HG03378 (cell line): ENCODE results near the gene SAMD8.
A peak's percentile ranks its signal among the peaks of the same experiment; 100 is the strongest.
"Not testable (repeated sequence)": the region's sequence is repeated elsewhere in the genome, so short reads cannot be mapped to it uniquely, and the experiment has no call there.

Experiments
- ATAC-seq: cut with Tn5 transposase; IDR thresholded peaks from one replicate; pipeline ENCODE4 v1.9.1; 2021; ENCODE audit warnings: mild to moderate bottlenecking, moderate library complexity; ENCODE audit not compliant: unreplicated experiment

Gene SAMD8

DNA sequence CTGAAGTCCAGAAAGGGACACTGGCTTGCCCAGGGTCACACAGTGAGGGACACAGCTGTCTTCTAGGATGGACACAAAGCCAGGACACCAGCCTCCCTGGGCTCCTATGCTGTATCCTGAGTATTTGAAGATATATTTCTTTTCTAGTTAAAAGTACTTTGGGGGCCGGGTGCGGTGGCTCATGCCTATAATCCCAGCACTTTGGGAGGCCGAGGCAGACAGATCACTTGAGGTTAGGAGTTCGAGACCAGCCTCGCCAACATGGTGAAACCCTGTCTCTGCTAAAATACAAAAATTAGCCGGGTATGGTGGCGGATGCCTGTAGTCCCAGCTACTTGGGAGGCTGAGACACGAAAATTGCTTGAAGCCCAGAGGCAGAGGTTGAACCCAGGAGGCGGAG is 4.6 kb upstream of the SAMD8 start:
- not testable (repeated sequence) for ATAC-seq

DNA sequence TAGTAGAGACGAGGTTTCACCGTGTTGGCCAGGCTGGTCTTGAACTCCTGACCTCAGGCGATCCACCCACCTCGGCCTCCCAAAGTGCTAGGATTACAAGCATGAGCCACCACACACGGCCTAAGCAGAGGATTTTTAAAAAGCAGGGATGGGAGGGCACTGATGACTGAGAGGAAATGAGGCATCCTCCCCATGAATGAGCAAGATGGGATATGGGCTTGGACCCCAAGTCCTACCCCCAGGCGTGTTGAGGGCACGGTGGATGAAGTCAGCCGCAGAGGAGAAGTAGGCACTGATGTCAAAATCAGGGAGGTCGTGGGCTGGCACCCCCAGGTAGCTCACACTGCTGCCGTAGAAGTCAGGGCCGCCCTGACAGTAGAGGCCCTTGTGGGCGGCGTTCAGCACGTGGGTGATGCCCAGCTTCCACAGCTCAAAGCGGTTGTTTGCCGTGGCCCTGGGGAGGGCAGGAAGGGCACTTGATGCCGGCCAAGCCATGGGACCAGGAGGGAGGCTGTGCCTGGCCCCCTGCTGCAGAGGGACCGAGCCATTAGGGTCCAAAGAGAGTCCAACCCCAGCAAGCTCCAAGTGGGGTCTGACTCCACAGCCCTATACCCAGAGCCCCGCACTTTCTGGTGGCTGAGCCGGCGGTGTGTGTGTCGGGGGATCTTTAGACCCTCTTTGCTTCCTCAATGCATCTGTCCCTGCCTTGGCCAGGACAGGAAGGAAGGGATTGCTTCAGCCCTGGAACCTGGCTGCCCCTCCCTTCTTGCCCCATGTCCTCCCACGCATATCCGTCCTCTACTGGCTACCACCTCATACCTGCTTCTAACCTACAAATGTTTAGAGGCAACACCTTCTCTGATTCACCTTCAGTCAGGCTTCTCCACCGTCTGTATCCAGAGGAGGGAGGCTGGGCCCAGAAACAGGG is 3.4 kb upstream of the SAMD8 start:
- ATAC-seq: no peak

- ATAC-seq: no peak
Observed at GRCh38 chr10:75108684-75109458, 2.6 kb upstream of the SAMD8 start.

DNA sequence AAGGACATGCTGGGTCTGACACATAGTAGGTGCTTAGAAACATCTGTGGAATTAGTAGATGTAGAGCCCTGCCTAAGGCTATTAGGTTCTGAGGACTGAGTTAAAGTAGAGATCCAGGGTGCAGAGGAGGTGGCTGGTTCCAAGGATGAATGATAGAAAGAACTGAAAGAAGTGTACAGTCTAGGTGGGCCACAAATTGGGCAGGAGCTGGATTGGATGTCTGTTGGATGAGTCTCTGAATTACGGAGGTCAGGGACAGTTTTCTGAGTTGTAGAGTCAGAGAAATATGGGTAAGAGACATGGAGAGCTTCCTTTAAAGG is 2.0 kb upstream of the SAMD8 start:
- no peak for ATAC-seq

GRCh38 chr10:75110006-75110632 is 1.3 kb upstream of the SAMD8 start:
- ATAC-seq: no peak

DNA sequence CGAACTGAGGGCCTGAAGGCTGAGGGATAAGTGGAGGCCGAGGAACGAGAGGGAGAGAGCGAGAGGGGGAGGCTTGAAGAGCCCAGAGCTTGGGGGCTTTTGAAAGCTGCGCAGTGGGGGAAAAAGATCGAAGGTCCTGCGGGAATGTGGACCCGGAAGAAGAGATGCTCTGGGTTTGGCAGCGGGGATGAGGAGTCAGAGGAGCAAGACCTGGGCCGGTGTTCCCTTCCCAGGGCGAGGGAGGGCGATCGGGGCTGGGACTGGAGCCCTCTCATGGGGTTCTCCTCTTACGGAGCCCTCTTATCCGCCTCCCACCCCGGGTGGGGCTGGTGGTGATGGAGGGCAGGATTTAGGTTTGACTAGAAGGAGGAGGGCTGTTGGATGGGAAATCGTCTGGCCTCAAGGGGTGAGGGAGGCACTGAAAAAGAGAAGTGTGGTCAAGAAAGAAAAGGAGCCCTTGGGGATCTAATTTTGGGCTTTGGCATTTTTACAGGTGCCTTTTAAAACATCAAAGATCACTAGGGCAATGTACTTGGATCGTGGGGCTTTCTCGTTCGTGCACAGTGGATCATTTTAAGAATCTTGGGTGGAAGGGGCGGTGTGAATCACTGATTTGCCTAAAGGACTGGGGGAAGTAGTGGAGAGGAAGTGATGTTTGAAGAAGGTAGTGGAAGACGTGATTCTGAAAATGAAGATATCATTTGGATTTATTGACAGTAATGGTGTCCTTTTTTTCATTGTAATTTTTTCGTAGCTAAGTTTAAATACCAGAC is 637 bp downstream of the SAMD8 start:
- ATAC-seq: peak; percentile 25

GRCh38 chr10:75115137-75115536 is 3.7 kb downstream of the SAMD8 start:
- no peak for ATAC-seq

- not testable (repeated sequence) for ATAC-seq
Observed at GRCh38 chr10:75116941-75117775, 5.7 kb downstream of the SAMD8 start.

- no peak for ATAC-seq
Observed at GRCh38 chr10:75117995-75118394, 6.5 kb downstream of the SAMD8 start.

- ATAC-seq: not testable (repeated sequence)
Observed at GRCh38 chr10:75119444-75120066, 8.1 kb downstream of the SAMD8 start.

GRCh38 chr10:75121322-75121721 is 9.9 kb downstream of the SAMD8 start:
- no peak for ATAC-seq

DNA sequence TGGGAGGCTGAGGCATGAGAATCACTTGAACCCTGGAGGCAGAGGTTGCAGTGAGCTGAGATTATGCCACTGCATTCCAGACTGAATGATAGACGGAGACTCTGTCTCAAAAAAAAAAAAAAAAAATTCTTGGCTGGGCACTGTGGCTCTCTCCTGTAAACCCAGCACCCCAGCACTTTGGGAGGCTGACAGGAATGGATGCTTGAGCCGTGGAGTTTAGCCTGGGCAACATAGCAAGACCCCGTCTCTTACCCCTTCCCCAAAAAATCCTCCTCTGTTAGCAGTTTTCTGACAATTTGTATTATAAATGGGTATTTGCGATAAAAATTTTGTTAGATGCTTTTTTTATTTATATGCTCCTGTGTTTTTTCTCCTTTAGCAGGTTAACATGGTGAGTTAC is 11.0 kb downstream of the SAMD8 start:
- ATAC-seq: no peak

DNA sequence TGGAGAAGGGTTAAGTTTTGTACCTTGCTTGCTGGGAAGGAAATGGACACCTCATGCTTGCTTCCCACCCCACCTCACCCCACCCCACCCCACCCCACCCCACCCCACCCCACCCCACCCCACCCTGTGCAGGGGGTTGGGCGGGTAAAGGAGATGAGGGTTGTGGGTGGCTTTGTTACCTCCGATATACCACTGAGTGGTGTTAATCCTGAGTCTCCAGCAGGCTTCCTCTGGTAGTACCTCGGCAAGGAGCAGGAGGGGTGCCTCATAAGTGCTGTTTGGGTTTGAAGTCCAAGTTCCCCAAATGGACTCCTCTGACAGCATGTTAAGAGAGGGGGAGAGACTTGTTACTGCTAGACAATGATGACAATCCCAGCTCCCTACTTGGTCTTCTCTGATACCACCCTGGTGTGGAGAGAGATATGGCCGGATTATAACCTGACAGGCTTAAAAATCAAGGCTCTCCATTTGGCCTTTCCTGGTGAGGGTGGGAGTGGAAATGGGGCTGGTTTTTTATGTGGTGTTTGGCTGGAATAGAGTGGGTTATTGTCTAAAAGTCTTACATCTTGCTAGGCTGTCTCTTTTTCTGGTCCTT is 11.7 kb downstream of the SAMD8 start:
- ATAC-seq: no peak

- no peak for ATAC-seq
Observed at GRCh38 chr10:75126277-75126676, 14.8 kb downstream of the SAMD8 start.

DNA sequence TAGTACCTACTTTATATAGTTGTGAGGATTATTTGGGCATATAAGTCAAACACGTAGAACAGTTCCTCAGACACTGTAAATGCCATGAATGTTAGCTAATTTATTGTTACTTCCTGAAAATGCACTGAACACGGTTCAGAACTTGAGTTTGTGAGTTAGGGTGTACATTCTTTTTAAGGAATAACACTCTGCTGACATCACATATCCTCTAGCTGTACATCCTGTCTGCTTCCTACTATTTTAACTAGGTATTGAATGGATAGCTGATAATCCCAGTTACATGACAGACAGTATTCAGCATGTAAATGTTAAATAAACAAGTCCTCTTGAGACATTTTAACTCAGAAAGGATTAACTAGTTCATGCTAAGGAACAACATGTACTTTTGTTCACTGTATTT is 16.0 kb downstream of the SAMD8 start:
- ATAC-seq: no peak

DNA sequence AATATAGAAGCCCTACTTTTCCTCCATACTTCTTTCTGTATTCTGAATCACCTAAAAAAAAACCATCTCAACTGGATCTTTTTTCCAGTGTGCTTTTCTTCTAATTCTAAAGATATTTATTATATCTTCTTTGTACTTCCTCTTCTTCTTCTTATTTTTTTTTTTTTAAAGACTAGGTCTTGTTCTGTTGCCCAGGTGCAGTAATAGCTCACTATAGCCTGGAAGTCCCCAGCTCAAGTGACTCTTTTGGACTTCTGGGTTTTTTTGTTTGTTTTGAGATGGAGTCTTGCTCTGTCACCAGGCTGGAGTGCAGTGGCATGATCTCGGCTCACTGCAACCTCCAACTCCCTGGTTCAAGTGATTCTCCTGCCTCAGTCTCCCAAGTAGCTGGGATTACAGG is 17.5 kb downstream of the SAMD8 start:
- ATAC-seq: not testable (repeated sequence)

- no peak for ATAC-seq
Observed at GRCh38 chr10:75129537-75129936, 18.1 kb downstream of the SAMD8 start.

DNA sequence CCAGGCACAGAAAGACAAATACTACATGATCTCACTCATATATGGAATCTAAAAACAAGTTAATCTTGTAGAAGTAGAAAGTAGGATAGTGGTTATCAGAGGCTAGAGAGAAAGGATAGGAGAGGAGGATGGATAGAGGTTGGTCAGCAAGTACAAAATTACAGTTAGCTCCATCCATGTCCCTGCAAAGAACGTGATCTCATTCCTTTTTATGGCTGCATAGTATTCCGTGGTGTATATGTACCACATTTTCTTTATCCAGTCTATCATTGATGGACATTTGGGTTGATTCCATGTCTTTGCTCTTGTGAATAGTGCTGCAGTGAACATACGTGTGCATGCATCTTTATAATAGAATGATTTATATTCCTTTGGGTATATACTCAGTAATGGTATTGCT is 22.2 kb downstream of the SAMD8 start:
- ATAC-seq: not testable (repeated sequence)

DNA sequence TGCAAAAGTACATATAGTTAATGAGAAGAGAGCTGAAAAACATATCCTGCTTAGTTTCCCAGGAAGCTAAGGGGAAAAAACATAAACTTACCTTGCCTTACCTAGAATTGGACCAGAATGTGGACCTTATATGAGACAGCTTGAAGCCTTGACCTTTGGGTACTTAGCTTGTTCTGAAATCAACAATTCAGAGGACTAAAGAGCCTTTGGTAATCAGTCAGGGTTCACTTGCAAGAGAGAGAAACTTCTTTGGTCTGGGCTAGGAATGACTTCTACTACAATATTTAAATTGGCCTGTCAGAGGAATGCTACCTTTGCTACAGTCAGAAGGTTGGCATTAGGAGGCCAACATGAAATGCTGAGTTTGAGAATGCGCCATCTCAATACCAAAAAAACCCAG is 24.9 kb downstream of the SAMD8 start:
- ATAC-seq: no peak
